Ovary (tissue), 9 donors: ENCODE results near the gene GRXCR2. TPM values are rescaled to one million over a fixed set of nuclear protein-coding genes. Genes with fewer than 3 reads are reported as not detected.
"Not testable (repeated sequence)": the region's sequence is repeated elsewhere in the genome, so short reads cannot be mapped to it uniquely, and the experiment has no call there.

Experiments
- DNase-seq, 5 donors: peaks; one replicate each; pipeline ENCODE4 v3.0.0-alpha.2; 2019 to 2020
- H3K27ac ChIP-seq, 2 donors: fragments of 200-600 bp; one replicate each; pipeline versions ENCODE4 v1.5.1 to v1.8.0; 2019 to 2022
- H3K27me3 ChIP-seq: fragments of 200-600 bp; one replicate; pipeline ENCODE4 v1.8.0; 2022
- H3K36me3 ChIP-seq: fragments of 200-600 bp; sonication (generic); one replicate; pipeline ENCODE4 v1.5.1; 2019
- H3K4me1 ChIP-seq: one replicate; pipeline ENCODE4 v1.8.1; 2013; ENCODE audit warnings: mild to moderate bottlenecking, moderate library complexity; ENCODE audit not compliant: insufficient read depth
- H3K4me3 ChIP-seq: fragments of 200-600 bp; sonication (generic); one replicate; pipeline ENCODE4 v1.5.1; 2017
- H3K9me3 ChIP-seq, 2 donors: fragments of 200-600 bp in 1 of 2; sonication (generic) in 1 of 2; one replicate each; pipeline versions ENCODE4 v1.5.1 to v1.8.1; 2013 to 2019; ENCODE audit warnings: mild to moderate bottlenecking in 1 of 2, moderate library complexity in 1 of 2
- EP300 ChIP-seq: sonication (generic); formaldehyde crosslinking; IDR thresholded peaks from one replicate; pipeline ENCODE4 v1.6.1; 2017; ENCODE audit warnings: antibody characterized with exemption
- POLR2A ChIP-seq: fragments of 450-650 bp; IDR thresholded peaks from one replicate; pipeline ENCODE4 v1.6.1; 2017; ENCODE audit warnings: antibody characterized with exemption, mild to moderate bottlenecking, moderate library complexity
- WGBS, 3 donors: extraction: QIAGEN DNeasy Blood & Tissue Kit in 1 of 3; methylation state at CpG; one replicate each; pipeline versions ENCODE4 v1.1.5 to v1.1.7; 2013 to 2017; 5-methylcytosine and 5-hydroxymethylcytosine counted together
- intact Hi-C, 4 donors: fragments of 100-400 bp; cut with DNase I; formaldehyde crosslinking; loops; one replicate each; pipeline versions ENCODE4 v1.11.0 to v1.15.1; 2022 to 2023
- polyA plus RNA-seq, 2 donors: library from polyadenylated mRNA; stranded (reverse); fragments of 200-250 nt in 1 of 2; fragments of 350-450 nt in 1 of 2; fragmentation: Illumina TruSeq in 1 of 2; extraction: RNeasy Lipid Tissue Mini Kit (QIAGEN cat#74804) in 1 of 2; gene quantifications; one replicate each; pipeline ENCODE4 v1.2.3, GENCODE V29; 2013 to 2014
- total RNA-seq, 7 donors: library from RNA; depleted of rRNA in 2 of 7; stranded (reverse); fragments of >200 nt in 2 of 7; fragmentation: NEBNext Ultra II Directional in 3 of 7; extraction: Animal tissue kit (Norgen Biotek cat#: 25700) in 3 of 7; gene quantifications; one replicate each; pipeline versions ENCODE4 v1.1.0 to v1.2.4, GENCODE V29; 2016 to 2023
- TF ChIP-seq, protein P1 (sequence below), 3 donors: fragments of 450-650 bp in 2 of 3; fragments of 200-600 bp in 1 of 3; IDR thresholded peaks; one replicate each; pipeline versions ENCODE4 v1.5.1 to v1.8.0; 2016 to 2022; ENCODE audit warnings: antibody characterized with exemption in 3 of 3, mild to moderate bottlenecking in 1 of 3
- donor health status: DM: no; HTN: no; CAD: no; lungs with moderate emphysema.
- donor health status: DM: no; HTN: no; CAD: no.
- donor health status: Bipolar disorder and iron deficiency.
- donor health status: DM: yes; HTN: yes; CAD: no.
- donor health status: DM: no; HTN: no; CAD: no.
- donor health status: DM: yes; HTN: yes; CAD: no.

GRXCR2 gene
- total and polyA plus RNA-seq, 9 donors, result not detected

DNA sequence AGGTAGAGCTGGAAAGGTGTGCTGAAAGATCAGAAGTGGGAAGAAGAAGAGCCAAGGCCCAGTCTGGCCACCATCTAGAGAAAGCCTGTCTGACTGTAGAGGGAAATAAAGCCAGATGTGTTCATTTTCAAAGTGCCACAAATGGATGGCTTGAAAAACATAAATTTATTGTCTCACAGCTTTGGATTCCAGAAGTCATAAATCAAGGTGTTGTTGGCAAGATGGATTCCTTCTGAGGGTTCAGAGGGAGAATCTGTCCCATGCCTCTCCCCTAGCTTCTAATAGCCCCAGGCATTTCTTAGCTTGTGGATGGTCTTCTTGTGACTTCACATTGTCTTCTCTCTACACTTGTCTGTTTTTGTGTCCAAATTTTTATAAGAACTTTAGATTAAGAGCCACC, 31.5 kb downstream of the GRXCR2 start:
- no peaks in the 10 kb centered on the region for H3K27me3 ChIP-seq
- no peaks in the 10 kb centered on the region for H3K36me3 ChIP-seq
- H3K4me1 ChIP-seq, result no peaks in the 10 kb centered on the region
- no peak overlapping the region for H3K27ac ChIP-seq
- TF ChIP-seq, protein P1, sequence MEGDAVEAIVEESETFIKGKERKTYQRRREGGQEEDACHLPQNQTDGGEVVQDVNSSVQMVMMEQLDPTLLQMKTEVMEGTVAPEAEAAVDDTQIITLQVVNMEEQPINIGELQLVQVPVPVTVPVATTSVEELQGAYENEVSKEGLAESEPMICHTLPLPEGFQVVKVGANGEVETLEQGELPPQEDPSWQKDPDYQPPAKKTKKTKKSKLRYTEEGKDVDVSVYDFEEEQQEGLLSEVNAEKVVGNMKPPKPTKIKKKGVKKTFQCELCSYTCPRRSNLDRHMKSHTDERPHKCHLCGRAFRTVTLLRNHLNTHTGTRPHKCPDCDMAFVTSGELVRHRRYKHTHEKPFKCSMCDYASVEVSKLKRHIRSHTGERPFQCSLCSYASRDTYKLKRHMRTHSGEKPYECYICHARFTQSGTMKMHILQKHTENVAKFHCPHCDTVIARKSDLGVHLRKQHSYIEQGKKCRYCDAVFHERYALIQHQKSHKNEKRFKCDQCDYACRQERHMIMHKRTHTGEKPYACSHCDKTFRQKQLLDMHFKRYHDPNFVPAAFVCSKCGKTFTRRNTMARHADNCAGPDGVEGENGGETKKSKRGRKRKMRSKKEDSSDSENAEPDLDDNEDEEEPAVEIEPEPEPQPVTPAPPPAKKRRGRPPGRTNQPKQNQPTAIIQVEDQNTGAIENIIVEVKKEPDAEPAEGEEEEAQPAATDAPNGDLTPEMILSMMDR (IDR thresholded peaks at IDR 0.05), result no peak
- no peak for TF ChIP-seq EP300
- no peak for TF ChIP-seq POLR2A
- intact Hi-C loops, result no loop called here
- H3K4me3 ChIP-seq, result no peak overlapping the region
- DNase-seq, result no peak
- H3K9me3 ChIP-seq, result no peaks in the 10 kb centered on the region

DNA sequence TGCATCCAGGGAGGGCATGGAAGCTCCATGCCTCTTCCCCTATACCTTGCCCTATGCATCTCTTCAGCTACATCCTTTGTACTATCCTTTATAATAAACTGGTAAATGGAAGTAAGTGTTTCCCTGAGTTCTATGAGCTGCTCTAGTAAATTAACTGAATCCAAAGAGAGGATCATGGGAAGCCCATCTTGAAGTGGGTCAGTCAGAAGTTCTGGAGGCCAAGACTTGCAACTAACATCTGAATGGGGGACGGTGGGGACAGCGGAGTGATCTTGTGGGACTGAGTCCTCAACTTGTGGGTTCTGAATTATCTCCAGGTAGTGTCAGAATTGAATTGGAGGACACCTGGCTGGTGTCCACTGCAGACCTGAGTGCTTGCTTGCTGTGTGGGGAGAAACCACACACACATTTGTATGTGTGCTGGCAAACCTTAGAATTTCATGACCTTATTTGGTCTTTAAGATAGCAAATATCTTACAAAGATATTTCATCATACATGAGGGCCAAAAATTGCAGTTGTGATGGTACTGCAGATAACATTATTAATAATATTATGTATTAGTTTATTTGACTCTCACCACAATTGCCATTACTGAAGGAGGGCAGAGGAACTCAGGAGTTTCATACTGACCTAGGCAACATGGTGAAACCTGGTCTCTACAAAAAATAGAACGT, 32.2 kb downstream of the GRXCR2 start:
- no peaks in the 10 kb centered on the region for H3K9me3 ChIP-seq
- H3K27ac ChIP-seq, result no peak overlapping the region
- H3K4me1 ChIP-seq, result no peaks in the 10 kb centered on the region
- DNase-seq, result no peak
- H3K27me3 ChIP-seq, result no peaks in the 10 kb centered on the region
- H3K36me3 ChIP-seq, result no peaks in the 10 kb centered on the region
- H3K4me3 ChIP-seq, result no peak overlapping the region
- TF ChIP-seq, protein P1 (IDR thresholded peaks at IDR 0.05), result no peak
- intact Hi-C loops, result no loop called here
- 91 to 95% (median 92%) methylated on average over 3 of the region's 3 CpGs for WGBS, 3 donors

GRCh38 chr5:145838276-145838675, 34.5 kb downstream of the GRXCR2 start:
- 62 to 74% (median 65%) methylated on average over 6 of the region's 6 CpGs for WGBS, 3 donors
- Histone ChIP-seq H3K4me1 (peaks cover 7% of the 10 kb centered on the region), H3K27me3 (no peaks in the 10 kb centered on the region), H3K9me3 (no peaks in the 10 kb centered on the region), H3K27ac (no peak overlapping the region), H3K36me3 (no peaks in the 10 kb centered on the region), H3K4me3 (no peak overlapping the region)
- DNase-seq, result no peak
- no peak for TF ChIP-seq EP300
- TF ChIP-seq, protein P1 (IDR thresholded peaks at IDR 0.05), result no peak
- TF ChIP-seq POLR2A, result no peak
- intact Hi-C loops, result no loop called here

DNA sequence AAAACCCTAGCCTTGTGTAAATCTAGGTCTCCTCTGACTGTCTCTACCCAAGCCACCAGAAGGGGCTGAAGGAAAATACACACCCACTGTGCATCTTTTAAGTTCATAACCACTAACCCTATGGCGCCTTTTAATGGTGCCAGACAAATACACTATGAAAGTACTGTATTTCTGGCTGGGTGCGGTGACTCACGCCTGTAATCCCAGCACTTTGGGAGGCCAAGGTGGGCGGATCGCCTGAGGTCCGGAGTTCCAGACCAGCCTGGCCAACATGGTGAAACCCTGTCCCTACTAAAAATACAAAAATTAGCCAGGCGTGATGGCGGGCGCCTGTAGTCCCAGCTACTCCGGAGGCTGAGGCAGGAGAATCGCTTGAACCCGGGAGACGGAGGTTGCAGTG, 36.6 kb downstream of the GRXCR2 start:
- H3K27me3 ChIP-seq, H3K27ac ChIP-seq, H3K36me3 ChIP-seq, H3K4me3 ChIP-seq, intact Hi-C loops, H3K4me1 ChIP-seq, H3K9me3 ChIP-seq, DNase-seq: not testable (repeated sequence)
- 94 to 98% (median 97%) methylated on average over 13 of the region's 13 CpGs for WGBS, 3 donors

DNA sequence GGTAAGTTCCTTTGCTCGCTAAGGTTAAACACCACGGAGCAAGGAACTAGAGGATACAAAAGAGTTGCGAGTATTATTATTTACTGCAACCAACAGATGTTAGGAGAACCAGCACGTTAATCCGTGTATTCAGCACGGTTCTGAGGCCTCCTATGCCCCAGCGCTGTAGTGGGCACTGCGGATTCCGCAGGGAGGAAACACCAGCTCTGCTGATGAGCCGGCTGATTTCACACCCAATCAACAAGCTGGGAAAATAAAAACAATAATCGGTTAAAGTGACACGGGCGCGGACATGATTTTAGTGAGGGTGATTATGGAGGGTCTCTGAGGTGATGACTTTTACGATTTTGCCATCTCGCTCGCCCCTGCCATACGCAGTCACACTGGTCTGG, 37.0 kb downstream of the GRXCR2 start:
- Histone ChIP-seq H3K27ac (peak overlapping the region in 1 of 2 donors; percentile 48), H3K36me3 (no peaks in the 10 kb centered on the region), H3K4me1 (peaks cover 7% of the 10 kb centered on the region), H3K9me3 (no peaks in the 10 kb centered on the region), H3K4me3 (peak overlapping the region; percentile 79), H3K27me3 (no peaks in the 10 kb centered on the region)
- TF ChIP-seq EP300 (no peak), POLR2A (no peak)
- TF ChIP-seq, protein P1 (IDR thresholded peaks at IDR 0.05), result no peak
- intact Hi-C loops, result no loop called here
- WGBS, 3 donors, result 32 to 42% (median 41%) methylated on average over 18 of the region's 18 CpGs
- peak in 2 of 5 donors; percentile 24 to 33 for DNase-seq
